PFSK-1 (cell line): Measurements from ENCODE around the gene TOP2B.

ENCODE experiments used
- SIN3A ChIP-seq: IDR thresholded peaks from 2 replicates; pipeline ENCODE4 v1.6.1; 2012; ENCODE audit warnings: mild to moderate bottlenecking, low read length, moderate library complexity, borderline replicate concordance; ENCODE audit not compliant: insufficient read depth
- TF ChIP-seq, protein P1 (sequence below), 2 experiments: IDR thresholded peaks; 2 replicates each; pipeline versions ENCODE4 v1.6.1 to v1.8.0; 2011 to 2012; ENCODE audit warnings: low read depth in 2 of 2, low read length in 2 of 2, control low read depth in 1 of 2, inconsistent platforms in 1 of 2, mild to moderate bottlenecking in 1 of 2, moderate library complexity in 1 of 2; ENCODE audit not compliant: insufficient read depth in 1 of 2

GRCh38 chr3:25558796-25559195, 105.9 kb downstream of the TOP2B start:
- TF ChIP-seq, protein P1, sequence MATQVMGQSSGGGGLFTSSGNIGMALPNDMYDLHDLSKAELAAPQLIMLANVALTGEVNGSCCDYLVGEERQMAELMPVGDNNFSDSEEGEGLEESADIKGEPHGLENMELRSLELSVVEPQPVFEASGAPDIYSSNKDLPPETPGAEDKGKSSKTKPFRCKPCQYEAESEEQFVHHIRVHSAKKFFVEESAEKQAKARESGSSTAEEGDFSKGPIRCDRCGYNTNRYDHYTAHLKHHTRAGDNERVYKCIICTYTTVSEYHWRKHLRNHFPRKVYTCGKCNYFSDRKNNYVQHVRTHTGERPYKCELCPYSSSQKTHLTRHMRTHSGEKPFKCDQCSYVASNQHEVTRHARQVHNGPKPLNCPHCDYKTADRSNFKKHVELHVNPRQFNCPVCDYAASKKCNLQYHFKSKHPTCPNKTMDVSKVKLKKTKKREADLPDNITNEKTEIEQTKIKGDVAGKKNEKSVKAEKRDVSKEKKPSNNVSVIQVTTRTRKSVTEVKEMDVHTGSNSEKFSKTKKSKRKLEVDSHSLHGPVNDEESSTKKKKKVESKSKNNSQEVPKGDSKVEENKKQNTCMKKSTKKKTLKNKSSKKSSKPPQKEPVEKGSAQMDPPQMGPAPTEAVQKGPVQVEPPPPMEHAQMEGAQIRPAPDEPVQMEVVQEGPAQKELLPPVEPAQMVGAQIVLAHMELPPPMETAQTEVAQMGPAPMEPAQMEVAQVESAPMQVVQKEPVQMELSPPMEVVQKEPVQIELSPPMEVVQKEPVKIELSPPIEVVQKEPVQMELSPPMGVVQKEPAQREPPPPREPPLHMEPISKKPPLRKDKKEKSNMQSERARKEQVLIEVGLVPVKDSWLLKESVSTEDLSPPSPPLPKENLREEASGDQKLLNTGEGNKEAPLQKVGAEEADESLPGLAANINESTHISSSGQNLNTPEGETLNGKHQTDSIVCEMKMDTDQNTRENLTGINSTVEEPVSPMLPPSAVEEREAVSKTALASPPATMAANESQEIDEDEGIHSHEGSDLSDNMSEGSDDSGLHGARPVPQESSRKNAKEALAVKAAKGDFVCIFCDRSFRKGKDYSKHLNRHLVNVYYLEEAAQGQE (IDR thresholded peaks at IDR 0.05; ENCODE audit: insufficient read depth in 1 of 2, low read depth in 2 of 2, low read length in 2 of 2) = no peak
- TF ChIP-seq SIN3A = no peak
